NCI-H2227 treated with DMSO at 0.1 percent for 48 hours (cell line): Measurements from ENCODE around the gene FAM78B.

Experiments used
- DNase-seq: peaks from one replicate; lab custom pipeline; 2025; lab: John Stamatoyannopoulos, UW

Gene FAM78B

DNA sequence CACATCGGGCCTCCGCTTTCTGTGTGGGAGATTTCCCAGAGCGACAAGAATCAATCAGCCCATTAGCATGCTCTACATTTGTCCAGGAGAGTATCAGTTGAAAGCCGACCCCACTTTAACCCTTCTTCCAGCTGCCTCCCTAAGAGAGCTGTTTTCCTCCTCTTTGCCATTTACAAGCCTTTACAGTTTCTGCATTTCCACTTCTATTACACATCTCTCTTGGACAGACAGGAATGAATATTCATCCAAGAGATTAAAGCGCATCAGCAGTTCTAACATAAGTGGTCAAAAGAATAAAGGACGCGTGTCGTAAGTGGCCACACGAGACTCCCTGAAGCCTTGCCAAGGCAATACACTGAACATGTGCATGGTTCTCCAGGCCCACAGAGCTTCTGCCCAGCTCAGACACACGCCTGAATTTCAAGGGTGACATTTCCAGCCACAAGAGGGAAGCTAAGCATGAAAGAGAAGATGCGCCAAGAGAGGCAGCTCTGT lies 47.3 kb downstream of the FAM78B start:
- DNase-seq, result no peak

DNA sequence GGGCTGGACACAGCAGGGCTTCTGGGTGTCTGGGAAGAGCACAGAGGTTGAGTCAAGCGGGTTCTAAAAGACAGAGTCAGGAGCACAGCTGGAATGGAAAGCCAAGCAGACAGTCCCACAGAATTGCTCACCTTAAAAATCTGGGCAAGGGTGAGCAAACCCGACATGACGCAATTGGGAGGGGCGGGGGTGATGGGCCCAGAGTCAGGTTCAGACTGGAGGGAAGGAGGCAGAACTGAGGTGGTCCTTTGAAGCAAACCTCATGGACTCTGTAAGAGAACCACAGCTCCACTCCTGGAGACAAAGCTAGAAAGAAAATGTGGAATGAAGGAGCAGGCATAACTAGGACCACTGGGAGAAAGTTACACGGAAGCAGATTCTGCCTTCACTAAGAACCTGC lies 49.0 kb downstream of the FAM78B start:
- no peak for DNase-seq

DNA sequence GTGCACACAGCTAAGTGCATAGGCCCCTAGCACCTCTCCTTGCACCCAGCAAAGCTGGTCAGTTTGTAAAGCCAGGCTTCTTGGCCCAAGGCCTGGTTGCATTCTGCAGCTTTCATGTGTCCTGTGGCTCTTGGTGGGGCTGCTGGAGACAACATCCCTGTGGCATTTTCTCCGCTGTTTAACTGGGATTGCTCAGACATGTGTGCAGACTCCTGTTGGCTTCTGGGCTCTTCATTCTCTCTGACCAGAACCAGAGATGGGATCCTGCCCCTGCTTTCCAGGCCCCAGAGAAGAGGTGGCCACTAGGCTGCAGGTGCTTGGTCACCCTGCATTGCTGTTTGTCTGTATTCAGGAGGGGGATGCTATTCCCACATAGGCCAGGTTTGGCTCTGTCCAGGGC lies 50.8 kb downstream of the FAM78B start:
- DNase-seq, result no peak

DNA sequence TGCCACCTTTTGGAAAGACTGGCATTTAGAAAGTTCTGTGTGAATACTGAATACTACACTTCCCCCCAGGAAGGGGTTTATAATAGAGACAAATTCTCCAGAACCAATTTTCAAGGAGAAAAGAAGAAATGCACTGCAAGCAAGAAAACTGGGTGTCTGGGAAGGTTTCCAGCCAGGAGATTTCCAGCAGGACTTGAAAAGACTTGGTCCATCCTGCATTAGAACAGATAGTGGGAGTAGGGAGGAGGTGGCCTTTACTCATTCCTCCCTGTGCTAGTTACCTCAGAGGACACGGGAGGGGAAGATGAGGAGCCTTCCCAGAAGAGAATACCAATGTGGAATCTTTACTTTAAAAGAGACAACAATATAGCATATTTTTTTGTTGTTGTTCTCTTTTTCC lies 52.4 kb downstream of the FAM78B start:
- no peak for DNase-seq

DNA sequence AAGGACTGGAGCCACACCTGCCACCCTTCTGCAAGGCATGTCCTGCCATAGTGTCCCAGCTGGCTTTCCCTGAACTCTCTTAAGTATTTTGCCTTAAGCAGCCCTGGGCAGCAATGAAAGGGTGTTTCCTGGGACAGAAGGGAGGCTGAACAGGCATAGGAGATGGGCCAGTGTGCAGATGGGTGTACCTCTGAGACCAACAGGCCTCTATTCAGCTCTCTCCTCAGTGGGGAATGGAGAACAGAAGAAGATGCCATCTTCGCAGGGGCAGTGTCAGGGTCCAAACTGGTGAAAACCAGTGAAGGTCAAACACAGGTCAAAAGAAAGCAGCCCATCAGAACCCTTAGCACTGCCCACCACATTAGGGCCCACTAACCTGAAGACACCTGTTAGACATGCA lies 53.2 kb downstream of the FAM78B start:
- no peak for DNase-seq

DNA sequence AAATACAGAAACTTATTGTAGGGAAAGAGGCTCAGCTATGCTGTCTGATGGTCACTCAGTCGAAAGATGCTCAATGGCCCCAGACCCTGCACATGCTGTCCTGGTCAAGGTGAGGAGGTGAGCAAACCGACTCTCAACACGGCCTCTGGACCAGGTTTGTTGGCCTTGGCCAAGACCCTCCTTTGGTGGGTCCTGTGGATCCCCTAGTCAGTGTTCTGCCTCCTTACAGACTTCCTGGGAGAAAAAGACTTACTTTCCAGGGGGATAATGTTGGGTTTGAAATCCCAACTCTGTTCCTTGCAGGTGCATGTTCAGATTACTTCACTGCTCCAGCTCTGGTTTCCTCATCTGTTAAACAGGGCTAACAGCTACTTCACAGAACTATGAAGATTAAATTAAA lies 53.8 kb downstream of the FAM78B start:
- no peak for DNase-seq

DNA sequence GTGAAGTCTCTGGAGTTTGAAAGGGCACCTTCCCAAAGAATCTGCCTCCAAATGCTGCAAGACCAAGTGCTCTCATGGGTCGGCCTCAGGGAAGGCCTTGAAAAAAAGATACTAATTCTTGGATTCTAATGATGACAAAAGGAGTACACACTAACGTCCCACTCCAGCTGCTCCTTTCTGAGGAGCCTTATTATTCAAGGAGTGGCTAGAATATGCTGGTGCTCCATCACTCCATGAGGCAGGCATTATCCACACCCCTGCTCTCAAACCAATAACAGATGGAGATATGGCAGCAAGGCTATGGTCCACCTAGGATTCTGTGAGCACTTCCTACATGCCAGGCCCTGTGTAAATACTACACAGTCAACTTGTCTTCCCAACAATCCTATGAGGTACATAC lies 54.4 kb downstream of the FAM78B start:
- DNase-seq, result no peak

DNA sequence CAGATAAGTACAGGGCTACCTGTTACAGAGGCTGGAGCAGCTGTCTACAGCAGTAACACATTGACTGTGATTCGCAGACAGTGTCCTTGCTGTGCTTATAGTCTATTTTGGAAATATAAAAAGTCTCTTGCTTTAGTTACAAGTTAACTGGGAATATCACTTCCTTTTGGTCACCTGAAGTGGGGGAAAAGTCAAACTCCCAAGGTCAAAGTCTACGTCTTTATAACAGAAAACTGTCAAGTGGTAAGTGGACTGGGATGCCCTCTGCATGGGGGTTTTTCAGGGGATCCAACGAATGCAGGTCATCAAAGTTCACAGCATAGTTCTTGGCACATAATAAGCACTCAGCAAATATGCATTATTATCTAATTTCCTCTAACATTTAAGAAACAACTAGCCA lies 55.4 kb downstream of the FAM78B start:
- DNase-seq, result no peak

DNA sequence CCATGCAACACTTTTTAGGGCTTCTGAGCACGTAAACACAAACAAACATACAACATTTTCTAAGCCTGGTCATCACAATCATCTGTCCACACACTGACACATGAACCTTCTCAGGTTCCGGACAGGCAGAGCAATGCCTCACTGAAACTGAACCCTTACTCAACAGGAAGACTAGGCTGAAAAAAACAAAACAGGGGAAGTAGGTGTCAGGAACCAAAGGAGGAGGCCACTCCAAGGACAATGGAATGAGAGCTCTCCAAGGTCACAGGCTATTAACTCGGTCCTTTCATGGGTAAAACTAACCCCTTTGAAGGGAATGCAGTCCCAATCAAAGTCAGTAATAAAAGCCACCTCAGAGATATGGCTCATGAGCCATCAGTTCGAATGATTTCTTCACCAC lies 76.6 kb downstream of the FAM78B start:
- DNase-seq, result no peak

DNA sequence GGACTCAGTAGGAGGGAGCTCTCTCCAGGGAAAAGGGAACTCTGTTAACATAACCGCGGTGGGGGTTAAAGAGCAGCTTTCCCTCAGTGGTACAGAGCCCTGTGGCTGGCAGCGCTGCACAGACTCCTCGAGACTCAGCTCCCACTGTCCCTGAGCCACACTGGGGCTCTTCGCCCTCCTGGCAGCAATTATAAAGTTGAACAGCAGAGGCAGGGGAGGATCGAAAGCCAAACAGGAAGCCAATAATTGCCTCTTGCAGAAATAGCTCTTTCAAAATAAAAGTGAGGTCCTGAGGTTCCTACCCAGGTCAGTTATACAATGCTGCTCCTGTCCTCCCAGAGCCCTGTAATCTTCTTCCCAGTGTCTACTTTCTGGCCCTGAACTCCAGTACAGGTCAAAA lies 77.0 kb downstream of the FAM78B start:
- DNase-seq, result no peak

DNA sequence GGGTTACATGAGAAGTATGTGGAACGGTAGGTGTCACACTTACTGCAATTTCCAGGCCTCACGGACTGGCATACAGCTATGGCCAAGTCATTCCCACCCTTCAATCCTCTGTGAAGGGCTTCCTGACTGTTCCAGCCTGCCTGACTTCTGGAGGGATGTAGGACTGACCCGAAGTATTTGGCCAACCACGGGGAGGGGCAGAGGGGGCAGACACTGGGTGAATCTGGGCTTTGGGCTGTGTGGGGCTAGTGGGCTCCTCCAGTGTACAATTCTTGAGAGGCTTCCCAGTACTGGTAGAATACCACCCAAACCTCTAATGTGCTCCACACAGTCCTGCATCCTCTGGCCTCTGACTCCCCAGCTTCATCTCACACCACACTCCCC lies 78.2 kb downstream of the FAM78B start:
- DNase-seq, result no peak

DNA sequence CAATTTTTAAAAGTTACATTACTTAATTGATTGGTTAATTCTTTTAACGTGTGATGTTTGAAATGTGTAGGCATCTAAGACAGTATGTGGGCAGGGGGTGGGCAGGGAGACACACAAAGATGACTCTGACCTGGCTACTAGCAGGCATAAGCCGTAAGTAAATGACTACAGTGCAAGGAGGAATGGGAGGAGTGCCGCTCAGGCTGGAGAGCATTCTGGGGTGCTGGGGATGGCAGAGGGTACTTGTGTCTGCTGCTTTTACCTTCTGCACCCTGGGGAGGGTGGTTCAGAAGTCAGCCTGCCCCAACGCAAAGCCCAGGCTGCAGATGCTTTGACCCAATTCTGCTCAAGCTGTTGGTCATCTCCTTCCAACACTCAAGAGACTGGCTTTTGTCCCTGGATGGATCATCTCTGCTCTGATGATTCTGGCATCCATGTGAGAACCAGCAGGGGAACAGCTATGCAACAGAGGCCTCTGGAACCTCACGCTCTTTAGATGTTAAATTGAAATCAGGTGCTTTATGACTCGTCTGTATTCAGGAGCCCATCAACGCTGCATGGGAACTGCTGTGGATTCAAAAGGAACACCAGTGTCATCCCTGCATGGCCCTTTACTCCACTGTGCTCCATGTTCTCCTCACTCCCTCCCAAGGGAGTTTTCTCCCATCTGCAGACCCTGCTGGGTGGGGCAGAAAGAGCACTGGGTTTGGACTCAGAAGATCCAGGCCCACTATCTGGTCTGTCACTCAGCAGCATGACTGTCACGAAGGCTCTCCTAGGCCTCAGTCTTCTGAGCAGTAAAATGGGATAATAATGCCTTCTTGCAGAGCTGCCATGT lies 78.8 kb downstream of the FAM78B start:
- no peak for DNase-seq

DNA sequence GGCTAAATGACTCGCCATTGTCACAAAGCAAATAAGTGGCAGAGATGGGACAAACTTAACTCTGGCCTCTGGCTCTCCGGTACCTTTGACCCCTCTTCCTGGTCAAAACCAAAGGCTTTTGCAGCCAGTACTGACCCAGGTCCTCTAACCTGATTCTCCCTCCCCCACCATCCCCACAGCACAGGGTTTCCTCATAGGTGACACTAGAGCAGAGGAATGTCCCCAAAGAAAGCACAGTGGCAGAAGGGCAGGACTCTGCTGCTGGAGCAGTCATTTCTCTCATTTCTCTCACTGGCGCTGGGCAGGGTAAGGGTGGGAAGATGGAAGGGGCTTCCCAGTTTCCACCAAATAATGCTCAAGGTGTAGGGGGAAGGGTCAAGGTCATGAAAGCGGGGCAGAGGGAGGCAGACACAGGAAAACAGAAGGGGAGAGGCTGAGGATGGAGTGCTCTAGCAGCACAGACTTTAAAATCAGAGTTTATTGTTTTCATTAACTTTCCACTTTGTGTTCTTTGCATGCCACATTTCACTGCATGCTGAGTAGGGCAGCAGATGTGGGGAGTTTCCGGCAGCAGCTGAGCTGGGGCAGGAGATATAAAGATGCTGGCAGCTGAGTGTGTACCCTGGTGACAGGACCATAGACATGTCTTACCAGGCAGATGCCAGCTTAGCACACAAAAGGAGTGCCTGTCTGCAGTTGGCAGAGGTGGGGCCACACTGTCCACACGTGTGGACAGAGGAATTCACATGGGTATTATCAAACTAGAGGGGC lies 80.5 kb downstream of the FAM78B start:
- no peak for DNase-seq

DNA sequence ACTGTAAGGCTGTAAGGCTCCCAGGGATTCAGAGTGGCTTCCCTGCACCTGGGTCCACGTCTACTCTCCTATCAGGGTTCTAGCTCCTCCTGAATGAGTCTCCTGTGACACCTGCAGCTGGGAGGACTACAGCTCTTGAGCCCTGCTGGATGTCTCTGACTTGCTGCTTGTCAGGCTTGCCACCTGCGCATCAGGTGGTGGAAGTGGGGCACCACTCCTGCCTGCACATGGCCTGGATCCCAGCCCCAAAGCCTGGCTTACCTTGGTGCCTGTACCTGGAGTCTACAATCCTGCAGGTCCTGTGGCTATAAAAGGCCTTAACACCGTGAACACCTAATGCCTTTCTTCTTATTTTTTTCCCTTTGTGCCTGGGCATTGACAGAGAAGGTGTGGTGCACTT lies 82.2 kb downstream of the FAM78B start:
- no peak for DNase-seq

DNA sequence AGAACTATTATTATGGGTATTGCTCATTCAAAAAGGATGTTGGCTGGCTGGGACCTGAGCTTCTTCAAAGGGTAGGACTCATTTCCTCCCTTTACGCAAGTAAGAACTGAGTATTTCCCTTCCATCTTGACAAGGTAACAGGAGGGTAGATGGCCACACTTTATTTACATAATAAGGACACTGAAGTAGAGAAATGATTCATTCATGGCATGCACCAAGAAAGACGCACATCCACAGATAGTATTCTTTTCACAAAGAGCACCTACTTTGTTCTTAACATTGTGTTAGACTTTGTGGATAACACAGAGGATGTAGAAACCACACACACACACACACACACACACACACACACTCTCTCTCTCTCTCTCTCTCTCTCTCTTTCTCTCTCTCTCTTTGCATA lies 82.9 kb downstream of the FAM78B start:
- DNase-seq, result no peak

DNA sequence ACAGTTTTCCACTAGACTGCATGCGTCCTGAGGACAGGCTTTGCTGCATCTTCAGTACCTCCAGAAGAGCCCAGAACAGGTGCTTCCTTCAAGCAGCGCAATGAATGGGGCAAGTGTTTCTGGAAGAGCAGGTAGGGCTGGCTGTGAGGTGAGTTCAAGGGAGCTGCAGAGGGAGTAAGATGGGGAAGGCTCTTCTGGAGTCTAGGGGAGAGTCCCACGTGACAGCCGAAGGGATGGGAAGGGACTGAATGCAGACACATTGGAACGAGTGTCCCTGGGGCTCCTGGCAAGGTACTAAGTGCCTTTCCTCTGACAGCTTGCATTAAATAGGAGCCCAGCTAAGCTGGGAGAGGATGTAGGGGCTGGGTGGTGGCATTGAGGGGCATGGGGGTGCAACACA lies 84.2 kb downstream of the FAM78B start:
- DNase-seq, result no peak

DNA sequence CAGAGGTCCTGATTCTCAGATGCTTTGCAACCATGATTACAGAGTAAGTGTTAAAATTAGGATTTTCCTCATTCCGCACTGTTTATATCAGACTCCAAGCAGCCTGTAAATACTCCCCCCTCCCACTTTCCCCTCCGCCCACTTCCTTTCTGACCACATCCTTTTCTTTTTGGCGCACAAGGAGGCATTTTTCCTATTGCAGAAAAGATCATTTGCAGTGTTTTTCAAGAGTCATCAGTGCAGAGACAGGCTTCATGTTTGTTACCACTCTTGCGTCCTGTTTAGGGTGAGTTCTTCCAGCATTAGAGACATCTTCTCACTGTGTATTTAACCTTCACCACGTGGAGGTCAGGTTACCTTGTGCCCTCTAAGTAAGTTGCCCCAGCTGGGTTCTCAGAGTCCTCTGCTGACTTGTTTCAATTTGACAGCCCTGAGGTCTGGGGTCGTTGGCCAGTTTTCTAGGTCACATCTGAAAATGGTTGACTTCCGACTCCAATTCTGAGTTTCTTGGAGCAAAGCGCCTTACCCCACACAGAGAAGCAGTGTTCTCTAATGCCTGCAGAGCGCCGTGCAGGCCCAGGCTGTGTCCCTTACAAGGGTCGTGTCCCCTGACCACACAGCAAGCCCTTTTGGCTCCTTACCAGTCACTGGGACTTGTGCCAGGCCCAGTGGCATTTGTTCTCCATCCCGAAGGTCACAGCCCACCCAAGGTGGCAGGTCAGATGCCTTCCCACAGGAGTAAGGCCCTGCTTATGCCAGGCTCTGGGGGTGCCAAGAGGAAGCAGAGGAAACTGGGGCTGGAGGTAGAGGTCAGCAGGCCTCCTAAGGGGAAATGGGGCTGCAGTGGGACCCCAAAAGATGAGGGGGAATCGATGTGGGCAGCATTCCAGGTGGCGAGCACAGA lies 85.6 kb downstream of the FAM78B start:
- no peak for DNase-seq

DNA sequence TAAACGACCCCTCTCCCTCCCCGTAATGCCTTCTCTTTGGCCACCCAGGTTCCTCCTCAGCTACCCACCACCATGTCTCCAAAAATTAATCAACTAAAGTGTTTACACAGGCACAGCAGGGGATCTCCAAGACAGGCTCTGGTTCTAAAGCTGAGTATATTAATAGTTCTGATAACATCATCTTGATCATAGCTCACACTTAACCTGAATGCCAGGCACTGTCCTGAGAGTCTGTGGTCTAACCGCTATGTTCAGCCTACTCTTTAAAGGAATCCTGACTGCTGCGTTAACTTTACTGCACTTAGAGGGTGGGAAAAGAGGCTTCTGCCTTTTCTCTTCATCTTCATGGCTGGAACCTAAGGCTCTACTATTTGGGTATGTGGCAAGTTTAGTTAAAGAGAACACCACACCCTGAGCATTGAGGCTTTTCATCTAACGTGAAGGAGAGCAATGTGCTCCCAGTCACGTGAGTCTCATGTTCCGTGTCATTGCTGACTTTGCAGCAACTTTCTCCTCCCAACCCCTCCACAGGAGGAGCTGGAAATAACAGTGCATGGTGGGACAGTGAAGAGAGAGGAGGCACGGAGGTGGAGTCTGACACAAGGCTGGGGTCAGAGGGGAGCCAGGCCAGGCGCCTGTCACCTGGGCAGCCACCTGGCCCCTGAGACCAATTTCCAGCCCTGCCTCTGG lies 86.4 kb downstream of the FAM78B start:
- DNase-seq, result no peak

DNA sequence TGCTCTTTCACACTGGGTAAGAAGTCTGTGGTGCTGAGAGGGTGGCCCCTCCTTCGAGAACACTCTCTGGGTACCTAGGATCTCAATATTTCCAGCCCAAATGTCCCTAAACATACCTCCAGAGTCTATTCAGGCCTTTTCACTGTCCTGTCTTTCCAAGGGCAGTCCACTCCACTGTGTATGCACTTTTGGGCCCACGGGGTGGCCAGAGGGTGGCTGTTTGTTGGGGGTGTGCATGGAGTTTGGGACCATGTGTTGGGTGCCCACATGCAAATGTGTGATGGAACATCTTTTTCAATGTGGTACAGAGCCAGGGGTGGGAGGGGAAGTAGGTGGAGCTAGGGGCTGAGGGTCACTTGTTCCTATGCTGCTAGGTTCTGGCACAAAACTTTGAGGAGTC lies 87.5 kb downstream of the FAM78B start:
- no peak for DNase-seq

DNA sequence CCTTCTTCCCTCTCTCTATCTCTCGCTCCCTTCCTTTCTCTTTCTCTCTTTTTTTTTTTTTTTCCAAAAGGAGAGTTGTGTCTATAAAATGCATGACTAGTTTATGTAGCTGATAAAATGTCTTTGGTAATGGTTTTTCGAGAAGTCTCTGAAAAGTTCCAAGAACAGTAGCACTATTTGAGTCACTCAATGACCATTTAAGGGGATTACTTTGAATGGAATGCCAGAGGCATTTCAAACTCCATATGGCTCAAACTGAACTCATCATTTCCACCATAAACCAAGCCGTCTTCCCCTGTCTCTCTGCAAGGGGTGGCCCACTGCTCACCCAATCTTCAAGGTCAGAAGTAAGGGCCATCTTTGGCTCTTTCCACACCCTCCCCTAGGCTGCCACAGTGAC lies 93.3 kb downstream of the FAM78B start:
- no peak for DNase-seq

DNA sequence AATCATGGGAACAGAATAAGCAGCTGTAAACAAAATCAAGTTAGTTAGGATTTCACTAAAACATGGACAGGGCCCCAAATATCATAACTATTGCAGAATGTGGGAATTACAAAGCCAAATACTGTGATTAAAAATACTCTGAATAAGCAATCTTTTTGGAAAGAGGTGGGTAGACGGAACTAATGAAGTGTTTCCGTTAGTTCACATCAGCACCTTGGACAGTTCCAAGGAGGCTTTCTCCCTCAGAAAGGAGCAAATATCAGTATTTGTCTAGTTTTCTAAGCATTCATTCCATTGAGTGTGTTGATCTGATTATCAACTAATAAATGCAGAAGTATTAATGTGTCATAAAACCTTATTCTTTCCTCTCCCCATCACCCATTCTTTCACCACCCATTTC lies 97.4 kb downstream of the FAM78B start:
- DNase-seq, result no peak

DNA sequence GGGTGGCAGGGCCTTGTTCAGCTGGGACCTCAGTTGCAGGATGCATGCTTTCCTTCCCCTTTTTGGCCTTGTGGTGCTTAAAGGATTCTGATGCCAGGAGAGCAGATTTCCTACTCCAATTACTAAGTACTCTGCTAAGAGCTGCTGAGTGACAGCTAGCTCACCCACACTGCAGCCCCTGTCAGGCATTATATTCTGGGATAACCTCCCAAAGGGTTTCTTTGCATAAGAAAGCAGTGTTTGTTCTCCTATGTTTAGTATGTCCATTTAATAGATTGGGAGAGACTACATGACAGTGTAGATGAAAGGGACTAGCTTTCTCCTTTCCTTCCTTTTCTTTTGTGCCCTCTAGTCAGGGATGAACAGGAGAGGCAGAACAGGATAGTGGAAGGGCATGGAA lies 100.7 kb downstream of the FAM78B start:
- no peak for DNase-seq
